Measurements from ENCODE around the gene S1PR4. TPM values are rescaled to one million over a fixed set of nuclear protein-coding genes. Genes with fewer than 3 reads are reported as not detected.

The S1PR4 gene
- total RNA-seq, 1 experiment from 2014 or later = 0.26 TPM

- DNase-seq (ENCODE audit: low read depth, low spot score) (no peak), ATAC-seq (no peak)
- Histone ChIP-seq H3K9me3 (ENCODE audit: control insufficient read depth, insufficient read depth, low read depth, low read length) (no peaks in the 10 kb centered on the region), H3K4me3 (ENCODE audit: low read depth in 2 of 2, low read length in 2 of 2) (no peak overlapping the region), H3K27ac (ENCODE audit: low read length) (no peak overlapping the region), H3K36me3 (ENCODE audit: control insufficient read depth, insufficient read depth, low read length) (no peaks in the 10 kb centered on the region), H3K27me3 (ENCODE audit: control insufficient read depth, insufficient read depth, low read length) (no peaks in the 10 kb centered on the region), H3K4me1 (ENCODE audit: control insufficient read depth, insufficient read depth, low read length) (no peaks in the 10 kb centered on the region)
- in situ Hi-C loops (cut with HindIII; ENCODE audit: low pct_unique_long_range_greater_than_20kb, low sequenced_read_pairs) = no loop called here
- TF ChIP-seq TCF7L2 (IDR thresholded peaks at IDR 0.05; ENCODE audit: low read depth, low read length) = no peak
- TF ChIP-seq CTCF (IDR thresholded peaks at IDR 0.05) = no peak
- TF ChIP-seq REST (IDR thresholded peaks at IDR 0.05; ENCODE audit: insufficient read depth in 1 of 2, low read depth in 2 of 2, low read length in 1 of 2) = no peak
- no peak for TF ChIP-seq POLR2AphosphoS5 (IDR thresholded peaks at IDR 0.05; ENCODE audit: low read depth, low read length)
- no peak for TF ChIP-seq SIN3A (IDR thresholded peaks at IDR 0.05; ENCODE audit: borderline replicate concordance, insufficient read depth, low read depth, low read length)
- POLR2A ChIA-PET = no interaction called here
- no TSS peak for BruUV-seq (replicated peaks)
- intact Hi-C loops (cut with micrococcal nuclease; ENCODE audit: unreplicated experiment) = no loop called here
- CTCF ChIA-PET = no interaction called here
Measured at GRCh38 chr19:3213159-3213558, 34.6 kb downstream of the S1PR4 start.

GRCh38 chr19:3216874-3217273 lies 38.3 kb downstream of the S1PR4 start:
- in situ Hi-C loops (cut with HindIII; ENCODE audit: low pct_unique_long_range_greater_than_20kb, low sequenced_read_pairs) (no loop called here), intact Hi-C loops (cut with micrococcal nuclease; ENCODE audit: unreplicated experiment) (no loop called here)
- Histone ChIP-seq H3K4me3 (ENCODE audit: low read depth in 2 of 2, low read length in 2 of 2) (no peak overlapping the region), H3K9me3 (ENCODE audit: control insufficient read depth, insufficient read depth, low read depth, low read length) (no peaks in the 10 kb centered on the region), H3K4me1 (ENCODE audit: control insufficient read depth, insufficient read depth, low read length) (no peaks in the 10 kb centered on the region), H3K27ac (ENCODE audit: low read length) (no peak overlapping the region), H3K27me3 (ENCODE audit: control insufficient read depth, insufficient read depth, low read length) (no peaks in the 10 kb centered on the region), H3K36me3 (ENCODE audit: control insufficient read depth, insufficient read depth, low read length) (no peaks in the 10 kb centered on the region)
- no peak for DNase-seq (ENCODE audit: low read depth, low spot score)
- BruUV-seq (replicated peaks) = no TSS peak
- TF ChIP-seq REST (IDR thresholded peaks at IDR 0.05; ENCODE audit: insufficient read depth in 1 of 2, low read depth in 2 of 2, low read length in 1 of 2) (no peak), CTCF (IDR thresholded peaks at IDR 0.05) (no peak), POLR2AphosphoS5 (IDR thresholded peaks at IDR 0.05; ENCODE audit: low read depth, low read length) (no peak), TCF7L2 (IDR thresholded peaks at IDR 0.05; ENCODE audit: low read depth, low read length) (no peak), SIN3A (IDR thresholded peaks at IDR 0.05; ENCODE audit: borderline replicate concordance, insufficient read depth, low read depth, low read length) (no peak)
- ChIA-PET POLR2A (no interaction called here), CTCF (no interaction called here)
- ATAC-seq = no peak
